ENCODE measurements around the gene EDRF1.

The EDRF1 gene

DNA sequence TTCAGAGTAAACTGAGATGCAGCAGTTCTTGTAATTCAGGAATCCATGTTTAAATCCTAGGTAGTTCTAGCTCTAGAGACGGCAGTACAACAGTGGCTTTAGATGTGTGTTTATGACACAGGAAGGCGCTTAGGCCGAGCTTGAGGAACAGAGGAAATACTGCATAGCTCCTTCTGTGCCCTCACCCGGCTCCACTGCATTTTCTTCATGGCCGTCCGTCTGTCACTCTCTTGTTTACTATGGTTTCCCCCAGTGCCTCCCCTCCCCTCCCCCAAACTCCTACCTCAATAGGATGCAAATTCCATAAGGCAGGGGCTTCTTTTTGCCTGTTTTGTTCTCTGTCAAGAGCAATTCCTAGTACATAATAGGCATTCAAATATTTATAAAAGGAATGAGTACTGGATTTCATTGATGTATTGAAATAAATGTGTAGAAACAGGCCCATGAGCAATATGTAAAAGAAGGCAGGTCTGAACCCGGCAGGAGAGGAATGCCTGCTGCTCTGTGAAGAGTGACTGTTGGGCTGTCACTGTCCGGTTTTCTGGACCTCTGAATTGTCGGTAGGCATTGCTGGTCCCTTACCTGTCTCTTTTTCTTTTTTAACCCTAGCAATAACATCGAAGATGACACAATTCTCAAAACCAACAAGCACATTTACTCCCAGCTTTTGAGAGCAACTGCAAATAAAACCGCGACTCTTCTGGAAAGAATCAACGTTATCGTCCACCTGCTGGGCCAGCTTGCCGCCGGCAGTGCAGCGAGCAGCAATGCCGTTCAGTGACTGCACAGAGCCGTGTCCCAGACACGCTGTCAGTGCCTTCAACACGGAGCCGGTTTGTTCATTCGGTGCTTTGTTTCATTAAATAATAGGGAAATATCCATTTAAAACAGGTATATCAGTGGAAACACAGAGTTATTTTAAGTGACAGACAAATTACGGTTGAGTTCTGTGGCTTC lies 43.5 kb downstream of the EDRF1 start:
- Histone ChIP-seq H3K9ac (ENCODE audit: low read length) (no peak overlapping the region), H3K4me2 (ENCODE audit: low read length) (no peak overlapping the region), H3K79me2 (ENCODE audit: insufficient read depth, low read length) (no peaks in the 10 kb centered on the region), H3K4me3 (ENCODE audit: low read depth, low read length, poor library complexity, severe bottlenecking) (no peak overlapping the region), H3K36me3 (ENCODE audit: insufficient read depth, low read length) (peaks cover 78% of the 10 kb centered on the region), H3F3A (ENCODE audit: insufficient read depth, low read length) (no peaks in the 10 kb centered on the region), H3K27ac (ENCODE audit: low read depth, low read length, poor library complexity, severe bottlenecking) (no peak overlapping the region), H3K27me3 (ENCODE audit: insufficient read depth, low read length) (no peaks in the 10 kb centered on the region), H3K9me3 (ENCODE audit: low read length) (no peaks in the 10 kb centered on the region), H3K9me2 (ENCODE audit: low read depth, low read length) (no peaks in the 10 kb centered on the region), H2AFZ (ENCODE audit: low read length) (no peak overlapping the region), H4K20me1 (ENCODE audit: insufficient read depth, low read length) (no peaks in the 10 kb centered on the region), H3K4me1 (ENCODE audit: insufficient read depth, low read length, severe bottlenecking) (no peaks in the 10 kb centered on the region)
- no peak for TF ChIP-seq EZH2 (IDR thresholded peaks at IDR 0.05; ENCODE audit: borderline replicate concordance, low read length)
- TF ChIP-seq, protein P1, sequence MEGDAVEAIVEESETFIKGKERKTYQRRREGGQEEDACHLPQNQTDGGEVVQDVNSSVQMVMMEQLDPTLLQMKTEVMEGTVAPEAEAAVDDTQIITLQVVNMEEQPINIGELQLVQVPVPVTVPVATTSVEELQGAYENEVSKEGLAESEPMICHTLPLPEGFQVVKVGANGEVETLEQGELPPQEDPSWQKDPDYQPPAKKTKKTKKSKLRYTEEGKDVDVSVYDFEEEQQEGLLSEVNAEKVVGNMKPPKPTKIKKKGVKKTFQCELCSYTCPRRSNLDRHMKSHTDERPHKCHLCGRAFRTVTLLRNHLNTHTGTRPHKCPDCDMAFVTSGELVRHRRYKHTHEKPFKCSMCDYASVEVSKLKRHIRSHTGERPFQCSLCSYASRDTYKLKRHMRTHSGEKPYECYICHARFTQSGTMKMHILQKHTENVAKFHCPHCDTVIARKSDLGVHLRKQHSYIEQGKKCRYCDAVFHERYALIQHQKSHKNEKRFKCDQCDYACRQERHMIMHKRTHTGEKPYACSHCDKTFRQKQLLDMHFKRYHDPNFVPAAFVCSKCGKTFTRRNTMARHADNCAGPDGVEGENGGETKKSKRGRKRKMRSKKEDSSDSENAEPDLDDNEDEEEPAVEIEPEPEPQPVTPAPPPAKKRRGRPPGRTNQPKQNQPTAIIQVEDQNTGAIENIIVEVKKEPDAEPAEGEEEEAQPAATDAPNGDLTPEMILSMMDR (IDR thresholded peaks at IDR 0.05; ENCODE audit: low read length): no peak

DNA sequence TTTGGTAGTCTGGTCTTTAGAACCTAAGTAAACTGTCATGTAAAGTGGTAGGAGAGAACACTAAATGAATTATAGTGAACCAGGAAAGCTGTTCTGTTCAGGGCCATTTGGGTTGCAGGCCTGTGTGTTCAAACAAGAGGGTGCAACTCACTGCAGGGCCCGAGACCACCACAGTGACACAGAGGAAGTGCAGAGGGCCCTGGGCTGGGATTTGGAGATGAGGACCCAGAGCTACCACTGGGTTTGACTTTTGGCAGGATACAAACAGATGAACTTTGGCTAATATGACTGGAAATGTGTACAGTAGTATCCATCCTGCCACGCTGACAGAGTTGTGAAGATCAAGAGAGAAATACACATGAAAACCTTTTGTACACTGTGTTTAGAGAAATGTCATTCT lies 46.3 kb downstream of the EDRF1 start:
- Histone ChIP-seq H2AFZ (ENCODE audit: low read length) (no peak overlapping the region), H3K4me3 (ENCODE audit: low read depth, low read length, poor library complexity, severe bottlenecking) (no peak overlapping the region), H3K79me2 (ENCODE audit: insufficient read depth, low read length) (no peaks in the 10 kb centered on the region), H3F3A (ENCODE audit: insufficient read depth, low read length) (no peaks in the 10 kb centered on the region), H3K9me3 (ENCODE audit: low read length) (no peaks in the 10 kb centered on the region), H3K36me3 (ENCODE audit: insufficient read depth, low read length) (peaks cover 54% of the 10 kb centered on the region), H3K4me1 (ENCODE audit: insufficient read depth, low read length, severe bottlenecking) (no peaks in the 10 kb centered on the region), H3K9ac (ENCODE audit: low read length) (no peak overlapping the region), H3K4me2 (ENCODE audit: low read length) (no peak overlapping the region), H3K9me2 (ENCODE audit: low read depth, low read length) (no peaks in the 10 kb centered on the region), H3K27ac (ENCODE audit: low read depth, low read length, poor library complexity, severe bottlenecking) (no peak overlapping the region), H3K27me3 (ENCODE audit: insufficient read depth, low read length) (no peaks in the 10 kb centered on the region), H4K20me1 (ENCODE audit: insufficient read depth, low read length) (no peaks in the 10 kb centered on the region)
- TF ChIP-seq EZH2 (IDR thresholded peaks at IDR 0.05; ENCODE audit: borderline replicate concordance, low read length): no peak
- TF ChIP-seq, protein P1 (IDR thresholded peaks at IDR 0.05; ENCODE audit: low read length): no peak

DNA sequence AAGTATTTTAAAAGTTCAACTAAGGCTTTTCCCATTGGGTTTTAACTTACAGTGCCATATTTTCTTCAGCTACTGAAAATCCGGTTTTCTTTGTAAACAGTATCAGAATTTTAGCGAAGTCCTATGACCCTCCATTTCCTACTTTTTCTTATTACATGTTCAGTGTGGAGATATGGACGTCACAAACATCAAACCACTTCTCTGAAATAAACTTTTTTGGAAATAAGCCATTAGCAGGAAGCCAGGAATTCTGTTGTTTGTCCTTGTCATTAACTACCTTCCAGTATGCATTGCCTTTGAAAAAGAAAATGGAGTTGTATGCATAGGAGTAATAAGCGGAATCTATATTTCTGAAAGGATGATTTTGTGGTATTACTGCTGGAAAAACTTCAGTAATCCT lies 47.0 kb downstream of the EDRF1 start:
- Histone ChIP-seq H3K27ac (ENCODE audit: low read depth, low read length, poor library complexity, severe bottlenecking) (no peak overlapping the region), H3K4me3 (ENCODE audit: low read depth, low read length, poor library complexity, severe bottlenecking) (no peak overlapping the region), H3K9me2 (ENCODE audit: low read depth, low read length) (no peaks in the 10 kb centered on the region), H3K79me2 (ENCODE audit: insufficient read depth, low read length) (no peaks in the 10 kb centered on the region), H3K9ac (ENCODE audit: low read length) (no peak overlapping the region), H2AFZ (ENCODE audit: low read length) (no peak overlapping the region), H4K20me1 (ENCODE audit: insufficient read depth, low read length) (no peaks in the 10 kb centered on the region), H3F3A (ENCODE audit: insufficient read depth, low read length) (no peaks in the 10 kb centered on the region), H3K9me3 (ENCODE audit: low read length) (no peaks in the 10 kb centered on the region), H3K27me3 (ENCODE audit: insufficient read depth, low read length) (no peaks in the 10 kb centered on the region), H3K4me2 (ENCODE audit: low read length) (no peak overlapping the region), H3K36me3 (ENCODE audit: insufficient read depth, low read length) (peaks cover 48% of the 10 kb centered on the region), H3K4me1 (ENCODE audit: insufficient read depth, low read length, severe bottlenecking) (no peaks in the 10 kb centered on the region)
- no peak for TF ChIP-seq EZH2 (IDR thresholded peaks at IDR 0.05; ENCODE audit: borderline replicate concordance, low read length)
- TF ChIP-seq, protein P1 (IDR thresholded peaks at IDR 0.05; ENCODE audit: low read length): no peak

Data from OCI-LY1 (cell line).